NCI-H524 treated with DMSO at 0.1 percent for 48 hours (cell line): ENCODE results near the gene SEC23B.
"Not testable (repeated sequence)": the region's sequence is repeated elsewhere in the genome, so short reads cannot be mapped to it uniquely, and the experiment has no call there.

Experiments used
- DNase-seq: peaks from one replicate; lab custom pipeline; 2025; lab: John Stamatoyannopoulos, UW

SEC23B gene

GRCh38 chr20:18507218-18508191 lies at the start of gene SEC23B:
Gene SEC23B, plus strand, starts transcription at chr20:18507940. Its CDS starts 2,896 bp downstream, at chr20:18510836.
- peak; percentile 93 for DNase-seq

- DNase-seq: no peak
Observed at GRCh38 chr20:18465536-18466200, 42.1 kb upstream of the SEC23B start.

GRCh38 chr20:18466574-18466893 lies 41.2 kb upstream of the SEC23B start:
- no peak for DNase-seq

GRCh38 chr20:18466894-18467730 lies 40.6 kb upstream of the SEC23B start, which contains the start of the genes DZANK1 and POLR3F:
Gene DZANK1, minus strand, starts transcription at chr20:18467030. Its CDS starts 1,672 bp downstream, at chr20:18465358.
Gene POLR3F, plus strand, starts transcription at chr20:18467390. Its CDS starts 117 bp downstream, at chr20:18467507.
- peak; percentile 87 for DNase-seq

GRCh38 chr20:18477218-18477617 lies 30.5 kb upstream of the SEC23B start:
- DNase-seq: no peak

GRCh38 chr20:18477821-18478220 lies 29.9 kb upstream of the SEC23B start:
- no peak for DNase-seq

- no peak for DNase-seq
Observed at GRCh38 chr20:18481596-18481995, 26.1 kb upstream of the SEC23B start.

- no peak for DNase-seq
Observed at GRCh38 chr20:18488301-18488700, 19.4 kb upstream of the SEC23B start.

- DNase-seq: no peak
Observed at GRCh38 chr20:18496042-18496441, 11.7 kb upstream of the SEC23B start.

GRCh38 chr20:18496740-18497592 lies 10.8 kb upstream of the SEC23B start, which contains the start of gene RBBP9:
Gene RBBP9, minus strand, starts transcription at chr20:18497225. Its CDS starts 58 bp downstream, at chr20:18497167.
- DNase-seq: peak; percentile 47

GRCh38 chr20:18497603-18498002 lies 10.1 kb upstream of the SEC23B start:
- no peak for DNase-seq

GRCh38 chr20:18501672-18502071 lies 6.1 kb upstream of the SEC23B start:
- DNase-seq: not testable (repeated sequence)

GRCh38 chr20:18504479-18505060 lies 3.2 kb upstream of the SEC23B start:
- DNase-seq: no peak

GRCh38 chr20:18506744-18507143 lies 996 bp upstream of the SEC23B start:
- no peak for DNase-seq

GRCh38 chr20:18511571-18511970 lies 3.8 kb downstream of the SEC23B start:
- no peak for DNase-seq

- DNase-seq: no peak
Observed at GRCh38 chr20:18513208-18513607, 5.5 kb downstream of the SEC23B start.

GRCh38 chr20:18514127-18514526 lies 6.4 kb downstream of the SEC23B start:
- no peak for DNase-seq

- DNase-seq: no peak
Observed at GRCh38 chr20:18515973-18516372, 8.2 kb downstream of the SEC23B start.

- DNase-seq: not testable (repeated sequence)
Observed at GRCh38 chr20:18522066-18522465, 14.3 kb downstream of the SEC23B start.

- no peak for DNase-seq
Observed at GRCh38 chr20:18523066-18523465, 15.3 kb downstream of the SEC23B start.

GRCh38 chr20:18524646-18525045 lies 16.9 kb downstream of the SEC23B start:
- no peak for DNase-seq
